Measurements from ENCODE around the gene MTA1.

The MTA1 gene

DNA sequence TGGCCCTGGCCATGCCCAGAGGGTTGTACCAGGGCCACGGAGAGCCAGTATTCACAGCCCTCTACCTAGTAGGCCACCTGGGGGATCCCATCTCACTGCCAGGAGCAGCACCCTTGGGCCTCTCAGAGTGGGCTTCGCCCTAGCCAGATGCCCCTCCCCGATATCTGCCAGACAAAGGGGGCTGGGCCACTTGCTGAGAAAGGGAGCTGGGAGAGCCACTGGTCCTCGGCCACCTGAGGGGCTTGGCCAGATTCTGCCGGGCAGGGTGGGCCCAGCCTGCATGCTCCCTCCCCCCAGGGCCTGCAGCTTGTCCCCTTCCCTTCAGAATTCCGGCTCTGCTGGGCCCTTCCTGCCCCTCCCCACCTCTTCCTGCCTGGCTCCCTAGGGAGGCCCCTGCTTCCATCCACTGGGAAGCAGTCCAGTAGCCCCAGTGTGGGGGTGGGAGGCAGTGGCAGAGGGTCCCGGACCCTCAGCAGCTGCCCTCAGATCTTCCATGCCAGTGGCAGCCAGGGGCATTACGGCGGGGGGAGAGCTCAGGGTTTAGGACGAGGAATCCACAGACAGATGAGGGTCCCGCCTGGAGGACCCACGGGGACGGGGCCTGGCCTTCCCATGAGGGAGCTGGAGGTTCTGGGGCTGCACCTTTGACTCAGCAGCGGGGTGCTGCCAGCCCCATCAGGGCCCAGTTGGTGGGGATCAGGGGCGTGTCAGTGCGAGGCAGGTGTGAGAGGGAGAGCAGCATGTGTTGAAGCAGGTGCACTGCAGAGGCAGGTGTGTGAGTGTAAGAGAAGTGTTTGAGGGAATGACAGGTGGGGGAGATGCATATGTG is 57.4 kb downstream of the MTA1 start:
- no peak for DNase-seq (ENCODE audit: low read depth in 2 of 2)

DNA sequence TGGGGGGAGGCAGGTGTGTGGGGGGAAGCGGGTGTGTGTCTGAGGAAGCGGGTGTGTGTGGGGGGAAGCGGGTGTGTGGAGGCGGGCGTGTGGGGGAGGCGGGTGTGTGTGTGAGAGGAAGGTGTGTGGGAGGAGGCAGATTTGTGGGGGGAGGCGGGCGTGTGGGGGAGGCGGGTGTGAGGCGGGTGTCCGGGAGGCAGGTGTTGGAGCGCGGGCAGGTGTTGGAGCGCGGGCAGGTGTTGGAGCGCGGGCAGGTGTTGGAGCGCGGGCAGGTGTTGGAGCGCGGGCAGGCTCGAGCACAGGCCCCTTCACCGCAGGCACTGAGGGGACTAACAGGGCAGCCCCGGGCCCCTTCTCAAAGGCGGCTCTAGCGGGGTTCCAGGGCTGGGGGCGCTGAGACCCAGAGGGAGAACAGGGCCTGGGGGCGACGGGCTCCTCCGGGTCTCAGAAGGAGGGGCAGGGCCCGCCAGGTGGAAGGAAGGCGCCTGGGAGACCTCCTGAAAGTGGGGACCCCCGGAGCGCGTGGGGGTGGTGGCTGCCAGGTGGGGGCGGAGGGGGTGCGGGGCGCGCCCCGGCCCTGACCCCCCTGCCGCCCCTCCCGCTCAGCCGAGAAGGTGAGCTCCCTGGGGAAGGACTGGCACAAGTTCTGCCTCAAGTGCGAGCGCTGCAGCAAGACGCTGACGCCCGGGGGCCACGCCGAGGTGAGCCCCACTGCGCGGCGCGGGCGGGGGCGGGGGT is 58.2 kb downstream of the MTA1 start:
- DNase-seq (ENCODE audit: low read depth in 2 of 2), result no peak

DNA sequence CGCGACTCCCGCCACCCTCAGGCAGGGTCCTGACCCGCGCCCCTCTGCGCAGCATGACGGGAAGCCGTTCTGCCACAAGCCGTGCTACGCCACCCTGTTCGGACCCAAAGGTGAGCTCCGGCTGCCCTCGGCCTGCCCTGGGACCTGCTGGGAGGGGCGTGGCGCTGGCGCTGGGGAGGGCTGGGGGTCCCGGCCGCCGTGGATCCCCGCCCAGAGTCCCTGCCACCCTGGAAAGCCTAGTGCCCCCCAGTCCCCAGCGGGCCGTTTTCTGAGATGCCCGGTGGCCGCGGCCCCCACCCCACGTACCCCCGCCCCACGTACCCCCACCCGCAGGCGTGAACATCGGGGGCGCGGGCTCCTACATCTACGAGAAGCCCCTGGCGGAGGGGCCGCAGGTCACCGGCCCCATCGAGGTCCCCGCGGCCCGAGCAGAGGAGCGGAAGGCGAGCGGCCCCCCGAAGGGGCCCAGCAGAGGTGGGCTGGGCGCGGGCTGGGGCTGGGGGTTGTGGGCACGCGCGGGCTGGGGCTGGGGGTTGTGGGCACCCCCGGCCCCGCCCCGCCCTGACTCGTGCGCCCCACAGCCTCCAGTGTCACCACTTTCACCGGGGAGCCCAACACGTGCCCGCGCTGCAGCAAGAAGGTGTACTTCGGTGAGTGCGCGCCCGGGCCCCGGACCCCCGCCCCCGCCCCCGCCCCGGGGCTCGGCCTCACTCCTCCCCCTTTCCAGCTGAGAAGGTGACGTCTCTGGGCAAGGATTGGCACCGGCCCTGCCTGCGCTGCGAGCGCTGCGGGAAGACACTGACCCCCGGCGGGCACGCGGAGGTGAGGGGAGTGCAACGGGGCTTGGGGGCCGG is 59.0 kb downstream of the MTA1 start:
- no peak for DNase-seq (ENCODE audit: low read depth in 2 of 2)

DNA sequence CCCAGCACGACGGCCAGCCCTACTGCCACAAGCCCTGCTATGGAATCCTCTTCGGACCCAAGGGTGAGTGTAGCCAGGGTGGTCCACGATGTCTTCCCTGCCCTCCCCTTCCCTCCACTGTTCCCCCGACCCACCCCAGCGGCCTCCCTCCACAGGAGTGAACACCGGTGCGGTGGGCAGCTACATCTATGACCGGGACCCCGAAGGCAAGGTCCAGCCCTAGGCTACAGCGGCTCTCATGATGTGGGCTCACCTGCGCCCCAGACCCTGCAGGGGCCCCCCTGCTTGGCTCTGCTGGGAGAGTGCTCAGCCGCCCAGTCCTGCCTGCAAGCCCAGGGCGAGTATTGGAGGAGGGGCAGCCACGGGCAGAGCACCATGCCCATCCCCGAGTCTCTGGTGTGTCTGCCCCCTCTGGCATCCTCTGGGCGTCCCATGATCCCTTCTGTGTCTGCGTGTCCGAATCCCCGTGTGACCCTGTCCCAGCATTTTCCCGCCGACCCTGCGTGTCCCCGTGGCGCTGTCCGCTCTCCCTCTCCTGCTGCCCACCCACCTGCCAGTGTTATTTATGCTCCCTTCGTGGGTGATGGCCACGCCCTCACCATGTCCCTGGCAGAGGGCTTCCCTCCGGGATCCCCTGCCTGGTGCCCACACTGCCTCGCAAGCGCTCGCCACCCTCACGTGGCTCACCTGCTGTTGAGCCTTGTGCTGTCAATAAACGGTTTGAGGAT is 60.0 kb downstream of the MTA1 start:
- DNase-seq (ENCODE audit: low read depth in 2 of 2), result no peak

DNA sequence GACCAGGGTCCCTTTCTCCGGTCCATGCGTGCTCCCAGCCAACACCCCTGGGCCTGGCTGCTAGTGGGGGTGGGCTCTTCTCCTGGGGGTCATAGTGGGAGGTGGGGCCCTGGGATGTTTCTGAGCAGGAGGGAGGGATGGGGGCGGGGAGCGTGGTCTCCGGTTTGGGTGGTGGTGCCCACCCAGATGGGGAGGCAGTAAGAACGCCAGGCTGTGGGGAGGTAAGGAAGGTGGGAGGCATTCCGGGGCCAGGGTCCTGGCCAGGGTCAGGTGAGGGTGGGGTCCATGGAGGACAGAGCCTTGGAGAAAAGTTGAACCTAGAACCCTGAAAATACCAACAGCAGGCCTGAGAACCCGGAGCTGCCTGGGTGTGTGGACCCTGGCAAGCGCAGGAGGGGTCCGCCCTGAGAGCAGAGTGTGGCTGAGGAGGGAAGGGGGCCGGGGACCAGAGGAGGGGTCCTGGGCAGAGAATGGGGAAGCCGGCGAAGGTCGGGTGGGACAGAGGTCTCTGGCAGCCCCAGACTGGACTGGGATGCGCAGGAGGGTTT is 60.6 kb downstream of the MTA1 start:
- no peak for DNase-seq (ENCODE audit: low read depth in 2 of 2)

DNA sequence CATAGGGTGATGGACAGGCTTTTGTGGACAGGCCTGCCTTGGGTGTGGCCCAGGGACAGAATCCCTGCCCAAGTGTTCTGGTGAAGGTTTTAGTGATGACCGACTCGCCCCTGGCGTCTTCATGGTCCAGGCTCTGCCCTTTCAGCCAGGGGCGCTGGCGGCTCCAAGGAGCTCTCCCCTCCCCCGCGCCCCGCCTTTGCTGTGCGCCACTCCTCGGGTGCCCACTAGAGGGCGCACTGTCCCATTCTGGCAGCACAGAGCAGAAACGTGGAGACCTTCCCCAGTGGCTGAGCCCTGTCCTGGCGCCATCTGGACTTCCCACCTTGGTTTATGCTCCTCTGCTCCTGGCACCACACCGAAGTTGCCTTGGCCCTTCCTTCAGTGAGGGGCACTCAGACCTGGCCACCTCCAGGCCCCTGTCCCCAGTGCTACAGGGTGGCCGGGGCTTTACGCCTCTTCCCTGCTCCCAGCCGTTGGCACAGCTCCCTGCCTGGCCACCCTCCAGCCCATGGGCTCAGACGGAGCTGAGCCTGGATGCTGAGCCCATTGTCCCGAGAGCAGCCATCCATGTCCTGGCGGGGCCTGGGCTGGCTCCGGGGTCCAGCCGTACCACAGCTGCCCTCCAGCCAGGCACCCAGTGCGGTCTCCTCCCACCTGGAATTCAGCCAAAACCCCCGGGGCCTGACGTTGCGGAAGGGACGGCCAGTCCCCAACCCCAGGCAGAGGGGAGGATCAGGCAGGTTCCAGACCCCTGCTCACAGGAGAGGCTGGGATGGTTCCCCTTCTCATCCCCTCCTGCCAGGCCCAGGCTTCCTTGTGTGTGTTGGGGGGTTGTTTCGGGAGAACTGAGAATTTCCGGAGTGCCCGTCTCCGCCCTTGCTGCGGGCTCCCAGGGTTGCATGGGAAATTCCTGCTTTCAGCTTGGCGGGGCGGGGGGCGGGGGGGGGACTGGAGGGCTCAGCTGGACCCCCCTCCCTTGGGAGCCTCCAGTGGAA is 61.5 kb downstream of the MTA1 start:
- peak; percentile 74 to 86 for DNase-seq (ENCODE audit: low read depth in 2 of 2)

DNA sequence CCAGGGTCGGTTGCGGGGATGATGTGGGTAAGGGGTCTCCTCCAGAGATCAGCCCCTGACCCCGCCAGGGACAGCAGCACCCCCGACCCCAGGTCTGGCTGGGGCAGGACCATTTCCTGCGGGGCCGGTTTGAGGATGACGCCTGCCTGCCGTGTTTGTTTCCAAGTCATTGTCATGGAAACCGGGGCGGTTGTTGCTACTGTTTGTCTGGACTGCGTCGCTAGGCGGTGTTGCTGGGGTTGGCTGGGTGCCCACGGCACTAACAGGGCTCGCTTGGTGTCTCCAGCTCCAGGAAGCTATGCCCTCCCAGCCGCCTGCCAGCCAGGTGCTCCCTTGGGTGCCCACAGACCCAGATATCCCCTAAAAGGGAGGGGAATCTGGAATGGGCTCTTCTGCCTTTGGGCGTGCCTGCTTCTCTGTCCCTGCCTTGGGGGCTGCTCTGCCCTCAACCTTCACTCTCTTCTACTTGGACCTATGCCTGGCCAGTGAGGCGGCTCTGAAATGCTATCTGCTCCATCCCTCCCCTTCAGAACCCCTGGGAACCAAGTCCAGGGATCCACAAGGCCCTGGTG is 62.3 kb downstream of the MTA1 start:
- DNase-seq (ENCODE audit: low read depth in 2 of 2), result peak; percentile 87 to 90

DNA sequence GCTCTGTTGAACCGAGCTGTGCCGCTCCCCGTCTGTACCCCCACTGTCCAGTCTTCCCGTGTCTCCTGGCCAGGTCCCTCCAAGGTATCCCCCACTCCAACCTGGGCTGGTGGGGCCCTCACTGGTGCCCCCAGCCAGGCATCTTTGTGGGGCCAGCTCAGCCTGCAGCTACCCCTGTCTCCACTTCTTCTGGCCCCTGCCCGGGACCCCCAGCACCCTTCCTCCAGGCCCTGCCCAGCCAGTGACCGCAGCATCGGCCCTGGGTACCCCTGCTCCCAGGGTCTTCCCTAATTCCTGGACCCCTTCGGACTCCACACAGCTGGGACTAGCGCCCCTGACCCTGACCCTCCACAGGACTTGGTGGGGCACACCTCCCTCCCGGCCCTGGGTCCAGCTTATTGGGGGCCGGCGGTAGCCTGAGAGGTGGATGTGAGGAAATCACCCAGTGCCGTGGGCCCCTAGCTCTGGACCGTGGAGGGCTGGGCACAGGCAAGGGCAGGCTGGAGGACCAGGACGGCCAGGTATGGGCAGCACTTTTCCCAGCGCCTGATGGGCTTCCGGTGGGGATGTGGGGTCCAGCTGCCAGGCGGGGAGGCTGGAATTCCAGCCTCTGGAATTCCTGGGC is 63.0 kb downstream of the MTA1 start:
- no peak for DNase-seq (ENCODE audit: low read depth in 2 of 2)

DNA sequence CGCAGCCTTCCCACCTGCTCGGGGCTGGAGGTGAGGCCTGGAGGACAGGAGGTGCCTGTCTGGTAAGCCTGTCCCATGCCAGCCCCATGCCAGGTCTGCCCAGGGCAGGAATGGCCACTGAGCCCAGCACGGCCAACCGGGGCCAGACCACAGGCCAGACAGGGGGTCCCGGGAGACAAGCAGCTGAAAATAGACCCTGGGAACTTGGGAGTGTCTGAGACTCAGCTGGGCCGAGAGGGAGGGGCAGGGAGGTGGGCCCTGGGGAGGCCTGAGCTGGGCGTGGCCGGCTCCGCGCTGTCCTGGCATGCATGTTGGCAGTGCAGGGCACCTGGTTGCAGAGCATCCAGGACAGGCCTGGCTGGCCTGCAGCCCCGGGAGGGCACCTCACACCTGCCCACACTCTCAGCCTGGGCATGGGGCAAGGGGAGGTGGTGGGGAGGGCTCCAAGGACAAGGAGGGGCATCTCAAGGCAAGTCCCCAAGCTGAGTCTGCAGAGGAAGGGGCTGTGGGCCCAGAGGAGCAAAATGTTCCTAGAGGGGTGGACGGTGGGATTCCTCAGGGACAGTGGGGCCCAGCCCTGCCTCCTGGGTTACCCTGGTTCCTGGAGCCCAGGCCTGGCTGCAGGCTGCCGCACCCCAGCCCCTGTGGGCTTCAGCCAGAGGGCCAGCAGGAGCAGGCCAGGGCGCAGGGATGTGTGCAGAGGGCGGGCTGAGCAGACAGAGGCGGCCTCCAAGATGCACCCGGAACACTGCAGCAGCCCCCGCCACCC is 63.9 kb downstream of the MTA1 start:
- DNase-seq (ENCODE audit: low read depth in 2 of 2), result no peak

DNA sequence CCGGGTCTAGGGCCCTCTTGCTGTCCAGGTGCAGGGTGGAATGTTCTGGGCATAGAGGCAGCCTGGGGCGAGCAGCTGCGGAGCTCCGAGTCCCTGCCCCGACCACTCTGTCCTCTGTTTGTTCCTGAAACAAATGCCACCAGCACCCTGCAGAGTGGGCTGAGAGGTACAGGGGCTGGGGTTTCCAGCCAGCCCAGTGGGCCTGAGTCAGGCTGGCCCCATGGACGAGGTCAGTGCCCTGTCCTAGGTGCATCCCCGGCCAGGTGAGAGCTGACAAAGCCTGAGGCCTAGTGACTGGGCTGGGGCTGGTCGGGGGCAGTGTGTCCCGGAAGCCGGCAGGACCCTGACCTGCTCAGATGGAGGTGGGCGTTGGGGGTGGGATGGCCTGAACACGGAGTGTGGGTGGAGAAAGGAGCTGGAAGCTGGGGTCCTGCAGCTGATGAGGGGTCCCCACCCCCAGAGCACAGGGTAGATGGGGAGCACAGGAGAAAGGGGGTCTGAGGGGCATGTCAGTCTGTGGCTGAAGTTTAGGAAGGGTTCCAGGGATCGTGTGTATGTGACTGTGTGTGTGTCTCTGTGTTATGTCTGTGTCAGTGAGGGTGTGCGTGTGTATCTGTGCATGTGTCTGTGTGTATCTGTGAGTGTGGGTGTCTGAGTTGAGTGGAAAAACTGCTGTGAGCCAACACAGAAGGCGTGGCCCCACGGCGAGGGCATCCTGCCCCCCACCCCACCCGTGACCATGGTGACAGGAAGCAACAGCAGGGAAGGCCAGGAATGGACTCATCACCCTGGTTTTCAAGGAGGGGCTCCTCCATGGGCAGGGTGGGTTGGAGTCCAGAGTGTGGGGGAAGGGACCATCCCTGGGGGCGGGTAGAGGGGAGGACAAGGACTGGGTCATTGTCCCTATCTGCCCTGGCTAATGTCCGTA is 64.7 kb downstream of the MTA1 start:
- DNase-seq (ENCODE audit: low read depth in 2 of 2), result no peak

DNA sequence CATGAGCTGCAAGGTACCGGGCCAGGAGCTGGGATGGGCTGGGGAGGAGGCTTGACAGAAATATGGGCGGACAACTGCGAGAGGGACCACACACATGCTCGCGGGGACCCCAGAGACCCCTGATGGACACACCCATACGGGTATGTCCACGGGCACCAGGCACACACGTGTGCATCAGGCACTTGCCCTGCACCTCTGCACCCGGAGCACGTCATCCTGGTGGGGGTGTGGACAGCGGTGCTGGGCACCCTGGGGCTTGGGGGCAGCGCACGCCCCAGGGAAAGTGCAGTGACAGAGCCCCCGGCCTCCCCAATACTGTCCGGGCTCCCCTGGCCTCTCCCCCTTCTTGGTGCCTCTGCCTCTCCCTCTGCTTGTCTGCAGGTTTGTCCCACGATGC is 65.4 kb downstream of the MTA1 start:
- no peak for DNase-seq (ENCODE audit: low read depth in 2 of 2)

DNA sequence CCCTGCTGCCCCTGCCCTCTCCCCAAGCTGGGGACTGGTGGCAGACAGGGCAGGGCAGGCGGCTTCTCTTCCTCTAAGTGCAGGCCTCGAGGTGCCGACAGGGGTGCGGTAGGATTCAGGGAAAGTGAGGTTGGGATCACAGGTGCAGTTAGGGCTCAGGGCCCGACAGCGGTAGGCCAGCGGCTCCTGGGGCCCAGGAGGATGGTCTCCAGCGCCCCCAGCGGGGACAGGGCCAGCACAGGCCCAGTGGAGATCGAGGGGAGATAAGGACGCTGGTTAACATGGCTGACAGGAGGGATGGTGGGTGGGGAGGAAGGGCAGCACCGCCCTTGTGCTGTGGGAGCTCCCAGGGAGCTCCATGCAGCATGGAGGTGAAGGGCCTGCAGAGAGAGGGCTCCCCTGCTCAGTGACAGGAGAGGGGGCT is 66.1 kb downstream of the MTA1 start:
- no peak for DNase-seq (ENCODE audit: low read depth in 2 of 2)

DNA sequence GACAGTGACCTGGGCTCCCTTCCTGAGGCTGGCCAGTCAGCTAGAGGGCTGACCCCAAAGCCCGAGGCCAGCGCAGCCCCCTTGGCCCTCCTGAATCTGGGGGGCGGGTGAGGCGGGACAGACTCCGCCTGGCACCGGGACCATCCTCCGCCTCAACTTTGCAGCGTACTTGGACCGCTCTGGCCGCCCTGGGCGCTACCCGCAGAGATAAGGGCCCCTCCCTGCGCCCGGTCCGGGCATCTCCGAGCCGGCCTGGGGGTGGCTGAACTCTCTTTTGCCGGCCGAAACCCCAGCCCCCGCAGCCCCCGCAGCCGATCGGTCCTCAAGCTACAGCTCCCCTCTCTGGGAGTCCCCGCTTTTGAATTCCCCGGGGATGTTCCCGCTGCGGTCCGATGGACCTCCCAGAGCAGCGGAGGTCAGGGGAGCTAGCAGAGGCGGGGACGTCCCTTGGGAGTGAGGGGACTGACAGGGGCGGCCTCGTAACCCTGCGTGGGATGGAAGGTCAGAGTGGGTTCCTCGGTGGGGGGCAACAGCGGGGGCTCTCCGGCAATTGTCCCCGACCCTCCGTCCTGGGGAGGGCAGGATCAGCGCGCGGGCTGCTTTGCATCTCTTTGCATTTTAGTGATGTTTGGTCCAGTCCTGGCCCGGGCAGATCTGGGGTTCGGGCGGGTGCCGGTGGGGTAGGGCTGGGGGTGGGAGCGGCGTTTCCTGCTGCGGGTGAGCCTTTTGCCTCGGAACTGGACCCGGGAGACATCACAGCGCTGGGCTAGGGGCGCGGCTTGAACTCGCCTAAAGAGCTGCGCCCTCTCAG is 66.7 kb downstream of the MTA1 start, which contains the start of gene CRIP1:
Gene CRIP1 (plus strand): TSS at position 724 of the 811 bp plus-strand sequence. CDS start 374 bp downstream, outside the sequence.
- no peak for DNase-seq (ENCODE audit: low read depth in 2 of 2)

DNA sequence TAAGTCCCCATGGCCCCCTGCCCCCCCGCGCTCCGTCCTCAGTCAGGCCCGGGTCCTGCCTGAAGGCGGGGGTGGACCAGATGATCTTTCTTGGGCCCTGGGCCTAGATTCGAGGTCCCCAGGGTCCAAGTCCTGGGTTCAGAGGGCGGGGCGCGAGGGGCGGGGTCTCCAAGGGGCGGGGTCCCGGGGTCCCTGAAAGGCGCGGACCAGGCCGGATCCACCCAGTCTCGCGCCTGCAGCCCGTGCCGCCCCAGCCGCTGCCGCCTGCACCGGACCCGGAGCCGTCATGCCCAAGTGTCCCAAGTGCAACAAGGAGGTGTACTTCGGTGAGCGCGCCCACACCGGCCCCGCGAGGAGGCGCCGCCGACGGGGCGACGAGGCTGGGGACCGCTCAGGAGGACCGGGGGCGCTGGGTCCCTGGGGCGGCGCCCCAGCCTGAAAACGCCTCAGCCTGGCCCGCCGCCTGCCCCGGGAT is 67.4 kb downstream of the MTA1 start:
- DNase-seq (ENCODE audit: low read depth in 2 of 2), result no peak

DNA sequence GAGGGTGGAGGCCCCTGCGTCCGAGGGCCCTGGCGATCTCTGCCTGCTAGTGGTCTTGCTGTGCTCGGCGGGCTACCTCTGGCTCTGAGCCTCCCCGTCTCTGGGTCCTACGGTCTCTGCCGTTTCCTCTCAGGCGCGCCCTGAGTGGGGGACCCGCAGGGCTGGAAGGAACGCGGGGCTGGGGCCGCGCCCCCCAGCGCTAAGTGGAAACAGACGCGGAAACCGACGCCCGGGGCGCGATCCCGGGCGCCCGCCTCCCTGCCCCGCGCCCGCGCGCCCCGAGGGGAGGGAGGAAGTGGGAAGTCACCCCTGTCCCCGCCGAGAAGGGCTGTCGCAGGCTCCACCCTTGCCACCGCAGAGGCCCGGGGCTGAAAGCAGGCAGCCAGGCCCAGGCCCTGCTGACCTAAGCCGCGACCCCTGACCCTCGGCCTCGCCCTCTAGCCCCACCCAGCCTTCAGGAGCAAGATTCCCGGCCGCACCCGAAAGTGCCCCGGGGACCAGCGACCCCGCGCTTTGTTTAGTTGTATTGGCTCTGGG is 67.9 kb downstream of the MTA1 start:
- no peak for DNase-seq (ENCODE audit: low read depth in 2 of 2)
